BLaER1 (cell line): ENCODE measurements around the gene GTF3C4.
A peak's percentile ranks its signal among the peaks of the same experiment; 100 is the strongest.

Experiments
- H3K27ac ChIP-seq: shearing (Covaris generic); formaldehyde crosslinking; 2 replicates; pipeline ENCODE4 v1.8.1; 2022
- H3K27me3 ChIP-seq: shearing (Covaris generic); formaldehyde crosslinking; 2 replicates; pipeline ENCODE4 v1.8.1; 2022
- H3K36me3 ChIP-seq: shearing (Covaris generic); formaldehyde crosslinking; 2 replicates; pipeline ENCODE4 v1.8.1; 2022
- H3K4me1 ChIP-seq: shearing (Covaris generic); formaldehyde crosslinking; 2 replicates; pipeline ENCODE4 v1.8.1; 2022
- H3K4me2 ChIP-seq: shearing (Covaris generic); formaldehyde crosslinking; 2 replicates; pipeline ENCODE4 v1.8.1; 2022
- H3K4me3 ChIP-seq: shearing (Covaris generic); formaldehyde crosslinking; 2 replicates; pipeline ENCODE4 v1.8.1; 2022
- H3K9ac ChIP-seq: shearing (Covaris generic); formaldehyde crosslinking; 2 replicates; pipeline ENCODE4 v1.8.1; 2022
- H3K9me3 ChIP-seq: shearing (Covaris generic); formaldehyde crosslinking; 2 replicates; pipeline ENCODE4 v1.8.1; 2022
- H4K20me1 ChIP-seq: shearing (Covaris generic); formaldehyde crosslinking; 2 replicates; pipeline ENCODE4 v1.8.1; 2022
- Cebpa-rat ChIP-seq: shearing (Covaris generic); IDR thresholded peaks from 2 replicates; pipeline ENCODE4 v1.8.1; 2022

The GTF3C4 gene, protein sequence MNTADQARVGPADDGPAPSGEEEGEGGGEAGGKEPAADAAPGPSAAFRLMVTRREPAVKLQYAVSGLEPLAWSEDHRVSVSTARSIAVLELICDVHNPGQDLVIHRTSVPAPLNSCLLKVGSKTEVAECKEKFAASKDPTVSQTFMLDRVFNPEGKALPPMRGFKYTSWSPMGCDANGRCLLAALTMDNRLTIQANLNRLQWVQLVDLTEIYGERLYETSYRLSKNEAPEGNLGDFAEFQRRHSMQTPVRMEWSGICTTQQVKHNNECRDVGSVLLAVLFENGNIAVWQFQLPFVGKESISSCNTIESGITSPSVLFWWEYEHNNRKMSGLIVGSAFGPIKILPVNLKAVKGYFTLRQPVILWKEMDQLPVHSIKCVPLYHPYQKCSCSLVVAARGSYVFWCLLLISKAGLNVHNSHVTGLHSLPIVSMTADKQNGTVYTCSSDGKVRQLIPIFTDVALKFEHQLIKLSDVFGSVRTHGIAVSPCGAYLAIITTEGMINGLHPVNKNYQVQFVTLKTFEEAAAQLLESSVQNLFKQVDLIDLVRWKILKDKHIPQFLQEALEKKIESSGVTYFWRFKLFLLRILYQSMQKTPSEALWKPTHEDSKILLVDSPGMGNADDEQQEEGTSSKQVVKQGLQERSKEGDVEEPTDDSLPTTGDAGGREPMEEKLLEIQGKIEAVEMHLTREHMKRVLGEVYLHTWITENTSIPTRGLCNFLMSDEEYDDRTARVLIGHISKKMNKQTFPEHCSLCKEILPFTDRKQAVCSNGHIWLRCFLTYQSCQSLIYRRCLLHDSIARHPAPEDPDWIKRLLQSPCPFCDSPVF

DNA sequence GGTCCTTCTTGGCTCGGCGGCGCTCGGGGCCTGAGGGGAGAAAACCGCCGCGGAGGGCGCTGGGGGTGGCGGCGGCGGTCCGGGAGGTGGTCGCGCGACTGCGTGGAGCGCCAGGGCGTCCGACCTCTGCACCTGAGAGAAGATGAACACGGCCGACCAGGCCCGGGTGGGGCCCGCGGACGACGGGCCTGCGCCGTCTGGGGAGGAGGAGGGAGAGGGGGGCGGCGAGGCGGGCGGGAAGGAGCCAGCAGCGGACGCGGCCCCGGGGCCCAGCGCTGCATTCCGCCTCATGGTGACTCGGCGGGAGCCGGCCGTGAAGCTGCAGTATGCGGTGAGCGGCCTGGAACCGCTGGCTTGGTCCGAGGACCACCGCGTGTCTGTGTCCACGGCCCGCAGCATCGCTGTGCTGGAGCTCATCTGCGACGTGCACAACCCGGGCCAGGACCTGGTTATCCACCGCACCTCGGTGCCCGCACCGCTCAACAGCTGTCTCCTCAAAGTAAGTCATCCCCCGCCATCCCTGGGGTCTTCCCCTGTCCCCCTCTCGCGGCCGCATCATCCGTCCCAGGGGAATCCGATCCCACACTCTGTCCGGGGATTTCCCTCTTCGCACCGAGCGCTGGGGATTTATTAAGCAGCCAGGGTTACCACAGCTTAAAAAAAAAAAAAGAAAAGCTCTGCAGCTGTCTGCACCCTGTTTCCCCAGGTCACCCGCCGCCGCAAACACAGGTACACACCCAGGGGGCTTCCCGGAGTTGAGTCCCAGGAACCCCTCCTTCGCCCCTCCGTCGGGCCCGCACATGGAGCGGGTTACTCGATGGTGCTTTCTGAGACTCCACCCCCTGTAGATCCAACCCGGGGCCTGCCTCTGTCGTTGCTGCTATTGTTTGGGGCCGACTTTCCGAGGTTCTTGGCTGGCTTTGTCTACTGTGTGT, at the start of gene GTF3C4:
Gene GTF3C4, plus strand, starts transcription at position 8 of the 935 bp plus-strand sequence. Its CDS starts 135 bp downstream, at position 143.
- H3K4me1 ChIP-seq: peaks cover 40% of the 10 kb centered on the region
- peak within 1 kb of the TSS; percentile 94 for H3K4me3 ChIP-seq
- H4K20me1 ChIP-seq: peaks cover 65% of the 10 kb centered on the region
- H3K27me3 ChIP-seq: no peaks in the 10 kb centered on the region
- H3K4me2 ChIP-seq: peak within 1 kb of the TSS; percentile 95
- TF ChIP-seq Cebpa-rat: no peak
- peak within 1 kb of the TSS; percentile 97 for H3K27ac ChIP-seq
- H3K9me3 ChIP-seq: no peaks in the 10 kb centered on the region
- peaks cover 16% of the 10 kb centered on the region; the same call in 1 of the 2 replicates for H3K36me3 ChIP-seq
- H3K9ac ChIP-seq: peak within 1 kb of the TSS; percentile 97

GRCh38 chr9:132622159-132622558, 48.1 kb upstream of the GTF3C4 start:
- Histone ChIP-seq H3K4me3 (no peak overlapping the region), H4K20me1 (peaks cover under 1% of the 10 kb centered on the region; the same call in 1 of the 2 replicates), H3K36me3 (peaks cover 92% of the 10 kb centered on the region), H3K9me3 (no peaks in the 10 kb centered on the region), H3K27me3 (no peaks in the 10 kb centered on the region), H3K4me1 (no peaks in the 10 kb centered on the region), H3K4me2 (no peak overlapping the region), H3K27ac (no peak overlapping the region), H3K9ac (no peak overlapping the region)
- TF ChIP-seq Cebpa-rat: no peak

- no peak for TF ChIP-seq Cebpa-rat
- no peak overlapping the region for H3K9ac ChIP-seq
- no peaks in the 10 kb centered on the region for H3K4me1 ChIP-seq
- H3K36me3 ChIP-seq: peaks cover 96% of the 10 kb centered on the region
- no peaks in the 10 kb centered on the region for H3K27me3 ChIP-seq
- H4K20me1 ChIP-seq: 0 out of 2 replicates have a peak, but pooled peaks cover 11% of the 10 kb centered on the region
- H3K4me3 ChIP-seq: no peak overlapping the region
- H3K4me2 ChIP-seq: no peak overlapping the region
- H3K27ac ChIP-seq: no peak overlapping the region
- no peaks in the 10 kb centered on the region for H3K9me3 ChIP-seq
Observed at GRCh38 chr9:132626285-132626684, 44.0 kb upstream of the GTF3C4 start.

DNA sequence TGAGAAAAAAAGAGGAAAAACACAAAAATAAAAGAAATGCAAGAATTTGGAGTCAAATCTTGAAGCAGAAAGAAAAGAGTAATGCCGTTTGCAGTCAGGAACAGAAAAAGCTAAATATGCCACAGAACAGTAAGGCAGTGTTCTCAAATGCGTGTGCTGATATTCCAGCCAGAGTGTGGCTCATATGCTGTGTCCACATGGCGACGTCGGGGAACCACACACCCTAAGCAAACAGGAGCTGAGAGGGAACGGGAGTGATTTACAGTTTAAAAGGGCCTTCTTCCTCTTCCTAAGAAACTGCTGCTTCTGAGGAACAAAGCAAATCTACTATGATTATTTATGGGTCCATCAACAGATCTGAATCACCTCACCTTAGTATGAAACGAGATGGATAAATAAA, 43.2 kb upstream of the GTF3C4 start:
- Histone ChIP-seq H4K20me1 (0 out of 2 replicates have a peak, but pooled peaks cover 11% of the 10 kb centered on the region), H3K4me1 (no peaks in the 10 kb centered on the region), H3K27me3 (no peaks in the 10 kb centered on the region), H3K36me3 (peaks cover 95% of the 10 kb centered on the region), H3K4me2 (no peak overlapping the region), H3K4me3 (no peak overlapping the region), H3K9me3 (no peaks in the 10 kb centered on the region), H3K27ac (no peak overlapping the region), H3K9ac (no peak overlapping the region)
- TF ChIP-seq Cebpa-rat: no peak

DNA sequence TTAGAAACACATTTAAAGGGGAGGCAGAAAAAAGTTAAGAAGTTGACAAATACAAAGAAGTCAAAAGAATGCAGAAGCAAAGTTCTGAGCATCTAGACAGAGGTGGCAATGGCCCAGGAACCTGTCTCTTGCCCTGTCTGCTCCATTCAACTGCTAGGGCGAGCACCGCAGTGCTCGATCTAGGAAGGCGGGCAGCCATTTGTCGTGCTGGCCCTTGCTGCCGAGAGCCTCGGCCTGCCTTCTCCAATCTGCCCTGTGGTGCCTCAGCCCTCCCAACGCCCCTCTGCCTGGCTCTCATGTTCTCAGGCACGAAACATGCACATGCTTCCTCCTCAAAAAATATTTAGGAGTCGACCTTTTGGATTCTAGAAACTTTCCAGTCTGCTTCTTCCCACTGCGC, 42.7 kb upstream of the GTF3C4 start:
- Histone ChIP-seq H3K4me1 (no peaks in the 10 kb centered on the region), H3K9ac (no peak overlapping the region), H3K4me2 (no peak overlapping the region), H4K20me1 (0 out of 2 replicates have a peak, but pooled peaks cover 11% of the 10 kb centered on the region), H3K9me3 (no peaks in the 10 kb centered on the region), H3K36me3 (peaks cover 90% of the 10 kb centered on the region), H3K27ac (no peak overlapping the region), H3K4me3 (no peak overlapping the region), H3K27me3 (no peaks in the 10 kb centered on the region)
- no peak for TF ChIP-seq Cebpa-rat

GRCh38 chr9:132628746-132629145, 41.5 kb upstream of the GTF3C4 start:
- H3K9ac ChIP-seq: no peak overlapping the region
- H3K4me3 ChIP-seq: no peak overlapping the region
- H3K36me3 ChIP-seq: peaks cover 85% of the 10 kb centered on the region
- TF ChIP-seq Cebpa-rat: no peak
- no peaks in the 10 kb centered on the region for H3K9me3 ChIP-seq
- H3K4me2 ChIP-seq: no peak overlapping the region
- H3K27ac ChIP-seq: no peak overlapping the region
- 0 out of 2 replicates have a peak, but pooled peaks cover 11% of the 10 kb centered on the region for H4K20me1 ChIP-seq
- H3K4me1 ChIP-seq: no peaks in the 10 kb centered on the region
- H3K27me3 ChIP-seq: no peaks in the 10 kb centered on the region

- H3K4me3 ChIP-seq: no peak overlapping the region
- no peaks in the 10 kb centered on the region for H3K27me3 ChIP-seq
- TF ChIP-seq Cebpa-rat: no peak
- no peak overlapping the region for H3K9ac ChIP-seq
- H3K4me1 ChIP-seq: no peaks in the 10 kb centered on the region
- peaks cover 83% of the 10 kb centered on the region for H3K36me3 ChIP-seq
- H3K4me2 ChIP-seq: no peak overlapping the region
- no peaks in the 10 kb centered on the region for H3K9me3 ChIP-seq
- 0 out of 2 replicates have a peak, but pooled peaks cover 11% of the 10 kb centered on the region for H4K20me1 ChIP-seq
- H3K27ac ChIP-seq: no peak overlapping the region
Observed at GRCh38 chr9:132630116-132630515, 40.1 kb upstream of the GTF3C4 start.

- Histone ChIP-seq H3K9ac (no peak overlapping the region), H3K4me1 (no peaks in the 10 kb centered on the region), H3K4me2 (no peak overlapping the region), H3K27ac (no peak overlapping the region), H3K36me3 (peaks cover 82% of the 10 kb centered on the region), H3K4me3 (no peak overlapping the region), H3K9me3 (no peaks in the 10 kb centered on the region), H3K27me3 (no peaks in the 10 kb centered on the region), H4K20me1 (0 out of 2 replicates have a peak, but pooled peaks cover 11% of the 10 kb centered on the region)
- TF ChIP-seq Cebpa-rat: no peak
Observed at GRCh38 chr9:132630811-132631210, 39.5 kb upstream of the GTF3C4 start.

DNA sequence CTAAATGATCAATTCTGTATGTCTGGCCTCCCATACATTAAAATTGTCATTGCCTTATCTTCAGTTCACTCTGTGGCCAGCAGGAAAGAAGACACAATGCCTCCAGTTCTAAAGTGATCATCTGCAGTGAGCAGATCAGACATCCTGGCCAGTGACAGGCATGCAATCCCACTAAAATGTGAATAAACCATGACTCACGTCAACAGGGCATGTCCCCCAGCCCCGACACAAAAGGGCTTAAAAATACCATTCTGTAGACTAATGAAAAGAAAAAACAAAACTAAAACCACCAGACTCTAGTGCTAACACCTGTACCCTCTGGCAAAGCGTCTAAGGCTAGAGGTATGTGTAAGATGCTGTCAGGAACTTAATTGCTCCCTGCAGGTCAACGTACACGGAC, 39.0 kb upstream of the GTF3C4 start:
- H3K4me1 ChIP-seq: no peaks in the 10 kb centered on the region
- H3K9me3 ChIP-seq: no peaks in the 10 kb centered on the region
- no peak for TF ChIP-seq Cebpa-rat
- no peak overlapping the region for H3K4me2 ChIP-seq
- no peak overlapping the region for H3K9ac ChIP-seq
- 0 out of 2 replicates have a peak, but pooled peaks cover 11% of the 10 kb centered on the region for H4K20me1 ChIP-seq
- H3K4me3 ChIP-seq: no peak overlapping the region
- peaks cover 82% of the 10 kb centered on the region for H3K36me3 ChIP-seq
- H3K27me3 ChIP-seq: no peaks in the 10 kb centered on the region
- H3K27ac ChIP-seq: no peak overlapping the region
